BLaER1 (cell line): Measurements from ENCODE around the gene KLHL29.

ENCODE experiments used
- H3K27ac ChIP-seq: shearing (Covaris generic); formaldehyde crosslinking; 2 replicates; pipeline ENCODE4 v1.8.1; 2022
- H3K27me3 ChIP-seq: shearing (Covaris generic); formaldehyde crosslinking; 2 replicates; pipeline ENCODE4 v1.8.1; 2022
- H3K36me3 ChIP-seq: shearing (Covaris generic); formaldehyde crosslinking; 2 replicates; pipeline ENCODE4 v1.8.1; 2022
- H3K4me1 ChIP-seq: shearing (Covaris generic); formaldehyde crosslinking; 2 replicates; pipeline ENCODE4 v1.8.1; 2022
- H3K4me2 ChIP-seq: shearing (Covaris generic); formaldehyde crosslinking; 2 replicates; pipeline ENCODE4 v1.8.1; 2022
- H3K4me3 ChIP-seq: shearing (Covaris generic); formaldehyde crosslinking; 2 replicates; pipeline ENCODE4 v1.8.1; 2022
- H3K9ac ChIP-seq: shearing (Covaris generic); formaldehyde crosslinking; 2 replicates; pipeline ENCODE4 v1.8.1; 2022
- H3K9me3 ChIP-seq: shearing (Covaris generic); formaldehyde crosslinking; 2 replicates; pipeline ENCODE4 v1.8.1; 2022
- H4K20me1 ChIP-seq: shearing (Covaris generic); formaldehyde crosslinking; 2 replicates; pipeline ENCODE4 v1.8.1; 2022
- Cebpa-rat ChIP-seq: shearing (Covaris generic); IDR thresholded peaks from 2 replicates; pipeline ENCODE4 v1.8.1; 2022

The KLHL29 gene

GRCh38 chr2:23381084-23381483 lies 3.9 kb upstream of the KLHL29 start:
- Histone ChIP-seq H3K27ac (peak overlapping the region; percentile 47; the same call in 1 of the 2 replicates), H3K4me1 (peaks cover 34% of the 10 kb centered on the region), H3K9me3 (no peaks in the 10 kb centered on the region), H3K27me3 (peaks cover 42% of the 10 kb centered on the region), H4K20me1 (peaks cover 18% of the 10 kb centered on the region), H3K4me2 (peak overlapping the region; percentile 76), H3K4me3 (no peak overlapping the region), H3K9ac (no peak overlapping the region), H3K36me3 (no peaks in the 10 kb centered on the region)
- peak; percentile 83; the same call in 1 of the 2 replicates for TF ChIP-seq Cebpa-rat

- H4K20me1 ChIP-seq: peaks cover 22% of the 10 kb centered on the region
- no peak overlapping the region for H3K4me3 ChIP-seq
- H3K36me3 ChIP-seq: no peaks in the 10 kb centered on the region
- peak overlapping the region; percentile 76 for H3K4me2 ChIP-seq
- TF ChIP-seq Cebpa-rat: no peak
- H3K9me3 ChIP-seq: no peaks in the 10 kb centered on the region
- H3K4me1 ChIP-seq: peaks cover 38% of the 10 kb centered on the region
- no peak overlapping the region for H3K27ac ChIP-seq
- no peak overlapping the region for H3K9ac ChIP-seq
- H3K27me3 ChIP-seq: peaks cover 46% of the 10 kb centered on the region
These were observed 3.5 kb upstream of the KLHL29 start for GRCh38 chr2:23381485-23381884.

DNA sequence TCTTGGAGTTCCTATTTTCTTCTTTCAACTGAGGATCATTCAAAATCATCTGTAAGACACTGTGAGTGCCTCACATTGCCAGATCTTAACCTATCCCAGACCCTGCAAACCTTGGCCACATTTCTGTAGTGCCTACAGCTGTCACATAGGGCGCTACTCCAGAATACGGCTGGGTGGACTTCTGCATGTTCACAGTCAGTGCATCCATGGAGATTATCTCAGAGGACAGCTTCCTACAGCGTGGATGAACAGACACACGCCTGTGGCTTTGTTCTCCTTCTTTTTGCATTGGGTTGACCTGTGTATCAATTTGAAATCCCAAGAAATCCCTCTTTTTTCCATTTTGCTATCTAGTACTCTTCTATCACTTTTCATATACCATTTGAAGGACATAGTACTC lies 1.9 kb upstream of the KLHL29 start:
- no peak overlapping the region for H3K4me3 ChIP-seq
- peaks cover 46% of the 10 kb centered on the region for H3K4me1 ChIP-seq
- no peaks in the 10 kb centered on the region for H3K36me3 ChIP-seq
- H3K27me3 ChIP-seq: peaks cover 62% of the 10 kb centered on the region
- no peak overlapping the region for H3K27ac ChIP-seq
- no peaks in the 10 kb centered on the region for H3K9me3 ChIP-seq
- no peak overlapping the region for H3K4me2 ChIP-seq
- no peak for TF ChIP-seq Cebpa-rat
- H4K20me1 ChIP-seq: peaks cover 38% of the 10 kb centered on the region
- H3K9ac ChIP-seq: no peak overlapping the region

DNA sequence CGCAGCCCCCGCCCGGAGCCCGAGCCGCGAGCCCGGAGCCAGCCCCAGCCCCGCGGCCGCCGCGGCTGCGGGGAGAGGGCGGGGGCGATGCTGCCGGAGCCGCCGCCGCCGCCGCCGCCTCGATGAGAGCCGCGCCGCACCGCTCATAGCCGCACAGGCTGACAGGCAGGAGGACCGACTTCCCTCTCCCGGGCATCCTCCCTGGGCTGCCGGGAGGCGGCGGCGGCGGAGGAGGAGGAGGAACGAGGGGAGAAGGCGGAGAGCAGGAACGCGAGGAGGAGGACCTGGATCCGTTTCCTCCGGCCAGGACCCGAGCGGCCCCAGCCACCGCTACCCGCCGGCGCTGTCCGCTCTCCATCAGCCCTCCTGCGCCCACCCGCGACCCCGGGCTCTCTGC lies 370 bp downstream of the KLHL29 start:
- Histone ChIP-seq H3K27ac (no peak overlapping the region), H3K27me3 (peaks cover 84% of the 10 kb centered on the region), H4K20me1 (peaks cover 42% of the 10 kb centered on the region), H3K9me3 (no peaks in the 10 kb centered on the region), H3K4me1 (peaks cover 35% of the 10 kb centered on the region), H3K4me2 (peak overlapping the region; percentile 98), H3K4me3 (peak overlapping the region; percentile 73), H3K9ac (peak overlapping the region; percentile 41; the same call in 1 of the 2 replicates), H3K36me3 (no peaks in the 10 kb centered on the region)
- no peak for TF ChIP-seq Cebpa-rat

DNA sequence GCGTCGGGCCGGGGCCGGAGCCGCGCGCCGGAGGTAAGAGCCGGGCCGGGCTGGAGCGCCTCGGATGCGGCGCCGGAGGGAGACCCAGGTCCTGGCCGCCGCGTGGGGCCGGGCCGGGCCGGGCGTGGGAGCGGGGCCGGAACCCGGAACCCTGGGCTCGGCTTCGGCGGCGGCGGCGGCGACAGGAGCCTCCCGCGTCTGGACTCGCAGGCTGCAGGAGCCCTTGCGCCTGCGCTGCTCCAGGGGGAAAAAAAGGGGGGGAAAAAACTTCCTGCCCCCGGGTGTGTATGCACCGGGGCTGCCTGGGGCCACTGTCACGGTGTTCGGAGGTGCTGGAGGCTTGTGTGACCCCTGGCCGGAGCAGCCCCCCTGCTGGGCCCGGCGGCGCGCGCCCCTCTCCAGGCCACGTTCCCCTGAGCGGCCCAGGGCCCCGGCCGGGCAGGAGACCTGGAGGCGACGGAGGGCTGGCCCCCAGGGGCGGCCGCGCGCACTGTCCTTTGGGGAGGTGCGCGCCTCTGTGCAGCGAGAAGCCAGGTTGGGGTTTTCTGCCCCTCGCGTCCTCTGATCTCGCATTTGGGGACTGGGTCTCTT lies 864 bp downstream of the KLHL29 start:
- H3K9me3 ChIP-seq: no peaks in the 10 kb centered on the region
- H3K4me1 ChIP-seq: peaks cover 30% of the 10 kb centered on the region
- peak overlapping the region; percentile 73 for H3K4me3 ChIP-seq
- peaks cover 84% of the 10 kb centered on the region for H3K27me3 ChIP-seq
- no peaks in the 10 kb centered on the region for H3K36me3 ChIP-seq
- H4K20me1 ChIP-seq: peaks cover 42% of the 10 kb centered on the region
- peak overlapping the region; percentile 41; the same call in 1 of the 2 replicates for H3K9ac ChIP-seq
- TF ChIP-seq Cebpa-rat: no peak
- no peak overlapping the region for H3K27ac ChIP-seq
- H3K4me2 ChIP-seq: peak overlapping the region; percentile 98

DNA sequence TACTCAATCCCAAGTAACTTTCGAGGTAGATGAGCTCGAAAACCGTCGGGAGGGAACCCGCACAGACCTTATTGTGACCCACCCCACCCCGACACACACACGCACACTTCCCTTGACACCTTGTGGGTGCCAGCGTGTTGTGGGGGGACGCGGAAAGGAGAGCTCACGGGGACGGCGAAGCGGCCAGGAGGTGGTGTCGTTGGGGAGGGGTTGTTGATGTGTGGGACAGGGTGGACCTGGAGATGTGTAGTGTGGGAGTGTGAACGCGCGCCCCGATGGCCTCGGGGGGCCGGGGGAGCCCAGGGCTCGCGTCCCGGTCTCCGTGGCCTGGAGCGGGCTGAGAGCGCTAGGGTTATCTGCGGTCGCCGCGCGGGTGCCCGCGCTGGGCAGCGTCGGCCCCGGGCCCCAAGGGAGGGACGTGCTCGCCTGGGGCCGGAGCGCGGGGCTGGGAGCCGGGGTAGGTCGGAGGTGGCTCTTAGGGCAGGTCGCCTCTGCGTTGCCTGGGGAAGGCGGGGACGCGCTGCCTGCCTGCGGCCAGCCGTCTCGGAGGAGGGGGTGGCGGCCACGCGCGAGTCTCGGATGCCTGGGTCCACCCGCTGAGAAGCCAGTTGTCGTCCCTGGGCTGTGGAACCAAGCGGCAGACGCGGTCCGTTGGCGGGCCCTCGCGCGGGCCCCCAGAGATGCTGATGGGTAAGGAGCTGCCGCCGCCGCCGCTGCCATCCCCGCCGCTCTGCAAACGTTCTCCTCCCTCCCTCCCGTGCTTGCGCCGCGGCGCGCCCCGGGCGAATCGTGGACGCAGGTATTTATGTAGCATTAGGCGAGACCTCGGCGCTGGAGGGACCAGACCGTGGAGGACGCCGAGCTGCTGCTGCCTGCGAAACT lies 1.6 kb downstream of the KLHL29 start:
- no peak for TF ChIP-seq Cebpa-rat
- Histone ChIP-seq H3K27ac (no peak overlapping the region), H3K9ac (no peak overlapping the region)

DNA sequence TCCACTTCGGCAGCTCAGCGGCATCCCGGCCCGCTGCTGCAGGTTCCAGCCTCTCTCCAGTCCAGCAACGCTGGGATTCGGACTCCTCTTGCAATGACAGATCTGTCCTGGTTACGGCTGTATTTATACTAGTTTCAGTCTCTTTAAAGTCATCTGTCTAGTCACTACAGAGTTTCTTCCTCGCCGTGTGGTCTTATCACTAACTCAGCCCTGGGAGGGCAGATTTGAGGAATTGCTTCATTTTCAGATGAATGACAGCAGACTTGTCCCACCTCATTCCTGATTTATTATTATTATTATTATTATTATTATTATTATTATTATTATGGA lies 2.2 kb downstream of the KLHL29 start:
- H3K27ac ChIP-seq: no peak overlapping the region
- H3K36me3 ChIP-seq: no peaks in the 10 kb centered on the region
- H3K4me3 ChIP-seq: peak overlapping the region; percentile 73
- H3K27me3 ChIP-seq: peaks cover 84% of the 10 kb centered on the region
- H4K20me1 ChIP-seq: peaks cover 42% of the 10 kb centered on the region
- TF ChIP-seq Cebpa-rat: no peak
- H3K9ac ChIP-seq: no peak overlapping the region
- no peaks in the 10 kb centered on the region for H3K9me3 ChIP-seq
- H3K4me2 ChIP-seq: peak overlapping the region; percentile 98
- H3K4me1 ChIP-seq: peaks cover 19% of the 10 kb centered on the region

More for the DNA sequence above, 1.6 kb downstream of the KLHL29 start:
- peaks cover 88% of the 10 kb centered on the region for H3K27me3 ChIP-seq
- peak overlapping the region; percentile 73 for H3K4me3 ChIP-seq
- H3K9me3 ChIP-seq: no peaks in the 10 kb centered on the region
- peak overlapping the region; percentile 98 for H3K4me2 ChIP-seq
- H3K36me3 ChIP-seq: no peaks in the 10 kb centered on the region
- peaks cover 42% of the 10 kb centered on the region for H4K20me1 ChIP-seq
- peaks cover 22% of the 10 kb centered on the region for H3K4me1 ChIP-seq

- peaks cover 19% of the 10 kb centered on the region for H3K4me1 ChIP-seq
- no peak overlapping the region for H3K9ac ChIP-seq
- no peak overlapping the region for H3K27ac ChIP-seq
- H3K4me3 ChIP-seq: no peak overlapping the region
- no peak for TF ChIP-seq Cebpa-rat
- H3K27me3 ChIP-seq: peaks cover 77% of the 10 kb centered on the region
- H3K4me2 ChIP-seq: no peak overlapping the region
- H3K9me3 ChIP-seq: no peaks in the 10 kb centered on the region
- no peaks in the 10 kb centered on the region for H3K36me3 ChIP-seq
- H4K20me1 ChIP-seq: peaks cover 42% of the 10 kb centered on the region
These were observed 2.9 kb downstream of the KLHL29 start for GRCh38 chr2:23387845-23388244.

GRCh38 chr2:23388294-23388693 lies 3.3 kb downstream of the KLHL29 start:
- Histone ChIP-seq H3K27ac (no peak overlapping the region), H3K4me3 (no peak overlapping the region), H3K4me2 (no peak overlapping the region), H3K27me3 (peaks cover 73% of the 10 kb centered on the region), H4K20me1 (peaks cover 42% of the 10 kb centered on the region), H3K4me1 (peaks cover 19% of the 10 kb centered on the region), H3K9me3 (no peaks in the 10 kb centered on the region), H3K9ac (no peak overlapping the region), H3K36me3 (no peaks in the 10 kb centered on the region)
- TF ChIP-seq Cebpa-rat: no peak
